HG03095 (cell line): ENCODE data around the gene RAB40C.
A peak's percentile ranks its signal among the peaks of the same experiment; 100 is the strongest.

Experiments used
- ATAC-seq: cut with Tn5 transposase; IDR thresholded peaks from one replicate; pipeline ENCODE4 v1.9.1; 2021; ENCODE audit warnings: moderate library complexity; ENCODE audit not compliant: unreplicated experiment

The RAB40C gene

GRCh38 chr16:559021-559380 lies 30.9 kb upstream of the RAB40C start:
- ATAC-seq = no peak

- no peak for ATAC-seq
Measured at GRCh38 chr16:559411-560203, 30.3 kb upstream of the RAB40C start.

GRCh38 chr16:560204-560700 lies 29.6 kb upstream of the RAB40C start, which contains the start of gene PRR35:
TSS of gene PRR35 (plus strand) at chr16:560394. CDS start at chr16:563295, 2,901 bp downstream.
- ATAC-seq = no peak

GRCh38 chr16:560701-561412 lies 29.0 kb upstream of the RAB40C start:
- ATAC-seq = no peak

- no peak for ATAC-seq
Measured at GRCh38 chr16:561413-561794, 28.5 kb upstream of the RAB40C start.

GRCh38 chr16:561957-562938 lies 27.6 kb upstream of the RAB40C start:
- ATAC-seq = no peak

GRCh38 chr16:563072-563644 lies 26.7 kb upstream of the RAB40C start:
- no peak for ATAC-seq

GRCh38 chr16:564690-565418 lies 25.0 kb upstream of the RAB40C start:
- no peak for ATAC-seq

- ATAC-seq = no peak
Measured at GRCh38 chr16:565419-566330, 24.2 kb upstream of the RAB40C start.

- no peak for ATAC-seq
Measured at GRCh38 chr16:566475-567372, 23.1 kb upstream of the RAB40C start, which contains the start of gene NHLRC4. TSS of gene NHLRC4 (plus strand) at chr16:567005. CDS start at chr16:568048, 1,043 bp downstream.

GRCh38 chr16:567373-568256 lies 22.3 kb upstream of the RAB40C start:
- no peak for ATAC-seq

GRCh38 chr16:568401-569258 lies 21.2 kb upstream of the RAB40C start:
- no peak for ATAC-seq

GRCh38 chr16:569445-570254 lies 20.2 kb upstream of the RAB40C start, which contains the start of gene PIGQ:
TSS of gene PIGQ (plus strand) at chr16:569968. CDS start at chr16:574075, 4,107 bp downstream.
- peak; percentile 41 for ATAC-seq

- ATAC-seq = no peak
Measured at GRCh38 chr16:572865-573650, 16.8 kb upstream of the RAB40C start.
